Mesothelial cell of epicardium (in vitro differentiated cells): ENCODE results near the gene ATP6V0A1. TPM values are rescaled to one million over a fixed set of nuclear protein-coding genes. Genes with fewer than 3 reads are reported as not detected.

Experiments used
- DNase-seq, 2 experiments: peaks; one replicate each; pipeline ENCODE4 v3.0.0; 2021; ENCODE audit warnings: low spot score in 2 of 2; ENCODE audit not compliant: unreplicated experiment in 2 of 2
- H3K27ac Mint-ChIP-seq: 2 replicates; pipeline ENCODE4 v1.8.0; 2021; ENCODE audit warnings: mixed read lengths
- H3K27me3 Mint-ChIP-seq: 2 replicates; pipeline ENCODE4 v1.8.0; 2021; ENCODE audit warnings: low read depth, mixed read lengths
- H3K36me3 Mint-ChIP-seq: 2 replicates; pipeline ENCODE4 v1.8.0; 2021; ENCODE audit warnings: mixed read lengths
- H3K4me1 Mint-ChIP-seq: 2 replicates; pipeline ENCODE4 v1.8.0; 2021; ENCODE audit warnings: mixed read lengths
- H3K4me3 Mint-ChIP-seq: 2 replicates; pipeline ENCODE4 v1.8.0; 2021; ENCODE audit warnings: mild to moderate bottlenecking, moderate library complexity, mixed read lengths
- H3K9me3 Mint-ChIP-seq: 2 replicates; pipeline ENCODE4 v1.8.0; 2021; ENCODE audit warnings: mixed read lengths
- total RNA-seq: library from RNA; stranded (reverse); gene quantifications from 3 replicates; pipeline ENCODE4 v1.2.1, GENCODE V29; 2021
- TF ChIP-seq, protein P1 (sequence below): fragments of 200-600 bp; sonication (generic); IDR thresholded peaks from one replicate; pipeline ENCODE4 v1.5.0; 2021; ENCODE audit warnings: antibody characterized with exemption; ENCODE audit not compliant: unreplicated experiment

ATP6V0A1 gene
- total RNA-seq, 1 donor from 2014 or later: 60.4 TPM

DNA sequence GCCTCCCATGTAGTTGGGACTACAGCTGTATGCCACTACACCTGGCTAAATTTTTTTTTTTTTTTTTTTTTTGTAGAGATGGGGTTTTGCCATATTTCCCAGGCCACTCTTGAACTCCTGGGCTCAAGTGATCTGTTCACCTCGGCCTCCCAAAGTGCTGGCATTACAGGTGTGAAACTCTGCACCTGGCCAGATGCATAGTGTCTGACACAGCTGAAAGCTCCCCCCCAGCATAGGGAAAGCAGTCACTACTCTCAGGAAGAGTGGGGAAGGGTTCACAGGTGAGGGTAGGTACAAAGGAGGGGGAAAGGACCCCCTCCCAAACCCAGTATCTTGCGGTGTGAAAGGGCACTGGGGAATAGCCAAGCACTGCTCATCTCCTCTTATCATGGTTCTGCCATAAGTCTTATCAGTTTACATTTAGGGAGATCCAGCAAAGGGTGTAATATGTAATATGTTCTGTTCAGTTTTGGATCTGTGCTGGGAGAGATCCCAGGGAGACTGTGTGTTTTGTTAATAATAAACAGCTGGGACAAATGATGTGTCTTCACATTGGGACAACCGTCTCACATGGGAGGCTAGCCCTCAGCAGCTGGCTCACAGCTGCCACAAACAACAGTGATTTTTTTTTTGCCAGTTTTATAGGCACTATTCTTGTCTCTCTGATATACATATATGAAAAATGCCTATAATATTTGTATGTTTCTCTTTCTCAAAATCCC lies 28.8 kb upstream of the ATP6V0A1 start:
- H3K9me3 Mint-ChIP-seq: no peaks in the 10 kb centered on the region
- H3K27me3 Mint-ChIP-seq: no peaks in the 10 kb centered on the region

DNA sequence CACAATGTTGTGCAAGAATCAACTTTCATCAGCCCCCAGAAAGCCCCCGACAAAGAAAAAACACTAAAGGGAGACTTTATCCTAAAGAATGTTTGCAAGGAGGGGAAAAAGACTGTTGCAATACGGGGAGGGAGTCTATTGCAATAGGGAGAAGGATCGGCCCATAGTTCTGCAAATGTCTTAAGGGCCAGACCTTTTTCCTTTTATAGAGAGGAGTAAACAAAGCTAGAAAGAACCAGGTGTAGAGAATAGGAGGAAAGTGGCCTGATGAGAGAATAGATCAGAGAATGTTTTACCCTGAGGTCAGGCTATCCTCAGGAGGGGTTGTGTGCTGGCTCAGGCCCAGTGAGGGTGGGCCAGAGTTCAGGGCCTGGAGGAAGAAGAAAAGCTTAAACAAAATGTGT lies 26.9 kb upstream of the ATP6V0A1 start:
- Mint-ChIP-seq H3K27me3 (no peaks in the 10 kb centered on the region), H3K9me3 (no peaks in the 10 kb centered on the region)

More for the DNA sequence above, 28.8 kb upstream of the ATP6V0A1 start:
- Mint-ChIP-seq H3K4me3 (no peak overlapping the region), H3K4me1 (peaks cover 25% of the 10 kb centered on the region), H3K36me3 (no peaks in the 10 kb centered on the region), H3K27ac (no peak overlapping the region)
- TF ChIP-seq, protein P1, sequence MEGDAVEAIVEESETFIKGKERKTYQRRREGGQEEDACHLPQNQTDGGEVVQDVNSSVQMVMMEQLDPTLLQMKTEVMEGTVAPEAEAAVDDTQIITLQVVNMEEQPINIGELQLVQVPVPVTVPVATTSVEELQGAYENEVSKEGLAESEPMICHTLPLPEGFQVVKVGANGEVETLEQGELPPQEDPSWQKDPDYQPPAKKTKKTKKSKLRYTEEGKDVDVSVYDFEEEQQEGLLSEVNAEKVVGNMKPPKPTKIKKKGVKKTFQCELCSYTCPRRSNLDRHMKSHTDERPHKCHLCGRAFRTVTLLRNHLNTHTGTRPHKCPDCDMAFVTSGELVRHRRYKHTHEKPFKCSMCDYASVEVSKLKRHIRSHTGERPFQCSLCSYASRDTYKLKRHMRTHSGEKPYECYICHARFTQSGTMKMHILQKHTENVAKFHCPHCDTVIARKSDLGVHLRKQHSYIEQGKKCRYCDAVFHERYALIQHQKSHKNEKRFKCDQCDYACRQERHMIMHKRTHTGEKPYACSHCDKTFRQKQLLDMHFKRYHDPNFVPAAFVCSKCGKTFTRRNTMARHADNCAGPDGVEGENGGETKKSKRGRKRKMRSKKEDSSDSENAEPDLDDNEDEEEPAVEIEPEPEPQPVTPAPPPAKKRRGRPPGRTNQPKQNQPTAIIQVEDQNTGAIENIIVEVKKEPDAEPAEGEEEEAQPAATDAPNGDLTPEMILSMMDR: no peak
- DNase-seq: no peak

DNA sequence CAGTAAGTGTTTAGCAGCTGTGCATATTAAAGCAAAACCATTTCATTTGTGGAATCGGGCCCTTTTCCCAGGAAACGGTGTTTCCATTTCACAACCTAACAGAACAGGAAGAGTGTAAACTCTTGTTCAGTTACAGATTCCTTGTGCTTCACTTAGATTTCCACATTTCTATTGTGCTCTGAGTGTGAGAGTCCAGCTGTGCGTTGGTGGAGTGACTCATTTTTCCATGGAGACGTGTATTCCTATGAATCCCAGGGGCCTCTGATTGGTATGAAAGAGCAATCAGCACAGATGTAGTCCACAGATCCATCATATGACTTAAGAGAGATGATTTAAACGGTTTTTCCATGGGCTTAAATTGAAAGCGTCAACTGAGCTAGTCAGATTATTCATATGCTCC lies 22.3 kb upstream of the ATP6V0A1 start:
- no peak for DNase-seq
- Mint-ChIP-seq H3K4me1 (peaks cover 5% of the 10 kb centered on the region), H3K36me3 (no peaks in the 10 kb centered on the region), H3K27ac (peak overlapping the region; percentile 23), H3K9me3 (no peaks in the 10 kb centered on the region), H3K4me3 (no peak overlapping the region), H3K27me3 (no peaks in the 10 kb centered on the region)
- TF ChIP-seq, protein P1: no peak

More for the DNA sequence above, 26.9 kb upstream of the ATP6V0A1 start:
- no peak for DNase-seq
- no peaks in the 10 kb centered on the region for H3K36me3 Mint-ChIP-seq
- H3K4me1 Mint-ChIP-seq: peaks cover 24% of the 10 kb centered on the region
- H3K4me3 Mint-ChIP-seq: no peak overlapping the region
- peak overlapping the region; percentile 62 for H3K27ac Mint-ChIP-seq
- TF ChIP-seq, protein P1: no peak

DNA sequence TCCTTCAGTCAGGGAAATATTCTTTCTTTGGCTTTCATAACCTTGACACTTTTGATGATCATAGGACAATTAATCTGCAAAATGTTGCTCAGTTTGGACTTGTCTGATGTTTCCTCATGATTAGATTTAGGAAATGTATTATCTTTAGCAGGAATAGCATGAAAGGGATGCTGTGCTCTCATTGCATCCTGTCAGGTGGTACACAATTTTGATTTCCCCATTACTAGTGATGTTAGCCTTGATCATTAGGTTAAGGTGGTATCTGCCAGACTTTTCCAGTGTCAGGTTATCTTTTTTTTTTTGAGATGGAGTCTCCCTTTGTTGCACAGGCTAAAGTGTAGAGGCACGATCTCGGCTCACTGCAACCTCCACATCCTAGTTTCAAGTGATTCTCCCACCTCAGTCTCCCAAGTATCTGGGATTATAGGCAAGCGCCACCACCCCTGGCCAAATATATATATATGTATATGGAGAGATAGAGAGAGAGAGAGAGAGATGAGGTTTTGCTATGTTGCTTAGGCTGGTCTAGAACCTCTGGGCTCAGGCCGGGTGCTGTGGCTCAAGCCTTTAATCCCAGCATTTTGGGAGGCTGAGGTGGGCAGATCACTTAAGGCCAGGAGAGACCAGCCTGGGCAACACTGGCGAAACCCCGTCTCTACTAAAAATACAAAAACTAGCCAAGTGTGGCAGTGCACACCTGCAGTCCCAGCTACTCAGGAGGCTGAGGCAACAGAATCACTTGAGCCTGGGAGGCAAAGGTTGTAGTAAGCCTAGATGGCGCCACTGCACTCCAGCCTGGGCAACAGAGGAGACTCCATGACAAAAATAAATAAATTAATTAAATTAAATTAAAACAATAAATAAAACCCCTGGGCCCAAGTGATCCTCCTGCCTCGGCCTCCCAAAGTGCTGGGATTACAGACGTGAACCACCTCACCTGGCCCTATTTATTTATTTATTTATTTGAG lies 19.8 kb upstream of the ATP6V0A1 start:
- Mint-ChIP-seq H3K27ac (no peak overlapping the region), H3K4me3 (no peak overlapping the region), H3K36me3 (no peaks in the 10 kb centered on the region), H3K4me1 (no peaks in the 10 kb centered on the region), H3K27me3 (no peaks in the 10 kb centered on the region), H3K9me3 (no peaks in the 10 kb centered on the region)
- DNase-seq: no peak
- TF ChIP-seq, protein P1: no peak

DNA sequence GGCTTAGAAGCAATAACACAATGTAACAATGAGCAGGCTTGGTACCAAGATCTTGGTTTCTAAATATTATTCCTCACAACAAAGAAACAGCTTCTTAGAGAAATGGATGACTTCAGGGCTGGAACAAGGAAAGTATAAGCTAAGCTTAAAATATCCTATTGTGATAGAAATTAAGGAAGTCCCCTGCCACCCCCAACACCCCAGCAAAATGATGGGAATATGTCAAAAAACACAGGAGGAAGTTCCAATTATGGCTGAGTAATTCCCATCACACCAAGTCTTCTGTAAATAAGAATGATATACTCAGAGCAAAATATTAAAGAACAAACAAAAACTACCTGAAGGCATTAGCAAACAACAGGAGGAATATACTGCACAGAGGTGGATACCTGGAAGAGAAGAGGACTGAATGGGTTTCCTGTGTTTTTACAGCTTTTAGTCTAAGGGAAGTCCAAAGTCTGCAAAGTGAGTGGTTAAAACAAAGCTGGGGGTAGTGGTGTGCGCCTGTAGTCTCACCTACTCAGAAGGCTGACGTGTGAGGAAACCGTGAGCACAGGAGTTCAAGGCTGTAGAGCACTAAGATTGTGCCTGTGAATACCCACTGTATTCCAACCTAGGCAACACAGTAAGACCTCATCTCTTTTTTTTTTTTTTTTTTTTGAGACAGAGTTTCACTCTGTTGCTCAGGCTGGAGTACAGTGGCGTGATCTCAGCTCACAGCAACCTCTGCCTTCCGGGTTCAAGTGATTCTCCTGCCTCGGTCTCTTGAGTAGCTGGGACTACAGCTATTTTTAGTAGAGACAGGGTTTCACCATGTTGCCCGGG lies 17.1 kb upstream of the ATP6V0A1 start:
- no peaks in the 10 kb centered on the region for H3K9me3 Mint-ChIP-seq
- no peaks in the 10 kb centered on the region for H3K27me3 Mint-ChIP-seq
- TF ChIP-seq, protein P1: no peak
- no peak for DNase-seq
- no peak overlapping the region for H3K4me3 Mint-ChIP-seq
- H3K4me1 Mint-ChIP-seq: no peaks in the 10 kb centered on the region
- no peak overlapping the region for H3K27ac Mint-ChIP-seq
- no peaks in the 10 kb centered on the region for H3K36me3 Mint-ChIP-seq
